C4-2B (cell line): ENCODE data around the gene GRIN1.

Experiments used
- H3K27ac ChIP-seq: fragments of 450-650 bp; 2 replicates; pipeline ENCODE4 v1.5.1; 2017
- CTCF ChIP-seq: fragments of 450-650 bp; conservative IDR thresholded peaks from 2 replicates; pipeline ENCODE4 v1.5.1; 2017; ENCODE audit warnings: mild to moderate bottlenecking
- ZFX ChIP-seq: fragments of 450-650 bp; IDR thresholded peaks from 2 replicates; pipeline ENCODE4 v1.6.1; 2017

GRIN1 gene

GRCh38 chr9:137159105-137160053 is 20.4 kb downstream of the GRIN1 start:
- H3K27ac ChIP-seq = no peak overlapping the region
- TF ChIP-seq CTCF (no peak), ZFX (no peak)

GRCh38 chr9:137160054-137160425 is 21.1 kb downstream of the GRIN1 start:
- no peak overlapping the region for H3K27ac ChIP-seq
- TF ChIP-seq ZFX = no peak
- TF ChIP-seq CTCF = no peak

- TF ChIP-seq ZFX = no peak
- no peak for TF ChIP-seq CTCF
- H3K27ac ChIP-seq = no peak overlapping the region
Measured at GRCh38 chr9:137160716-137161557, 22.0 kb downstream of the GRIN1 start.

GRCh38 chr9:137161558-137162486 is 22.9 kb downstream of the GRIN1 start:
- TF ChIP-seq ZFX (no peak), CTCF (no peak)
- no peak overlapping the region for H3K27ac ChIP-seq

- TF ChIP-seq CTCF = no peak
- TF ChIP-seq ZFX = no peak
- no peak overlapping the region for H3K27ac ChIP-seq
Measured at GRCh38 chr9:137162505-137163364, 23.8 kb downstream of the GRIN1 start.

- no peak for TF ChIP-seq CTCF
- no peak for TF ChIP-seq ZFX
Measured at GRCh38 chr9:137163365-137163715, 24.4 kb downstream of the GRIN1 start.

More at GRCh38 chr9:137163365-137163715, 24.4 kb downstream of the GRIN1 start:
- no peak overlapping the region for H3K27ac ChIP-seq
